ENCODE measurements around the gene DOK5. TPM values are rescaled to one million over a fixed set of nuclear protein-coding genes. Genes with fewer than 3 reads are reported as not detected.

Gene DOK5
- total and polyA plus RNA-seq, 2 of the 4 experiments (the other 2 are of a cell fraction) = 2.8 to 3.9 TPM

DNA sequence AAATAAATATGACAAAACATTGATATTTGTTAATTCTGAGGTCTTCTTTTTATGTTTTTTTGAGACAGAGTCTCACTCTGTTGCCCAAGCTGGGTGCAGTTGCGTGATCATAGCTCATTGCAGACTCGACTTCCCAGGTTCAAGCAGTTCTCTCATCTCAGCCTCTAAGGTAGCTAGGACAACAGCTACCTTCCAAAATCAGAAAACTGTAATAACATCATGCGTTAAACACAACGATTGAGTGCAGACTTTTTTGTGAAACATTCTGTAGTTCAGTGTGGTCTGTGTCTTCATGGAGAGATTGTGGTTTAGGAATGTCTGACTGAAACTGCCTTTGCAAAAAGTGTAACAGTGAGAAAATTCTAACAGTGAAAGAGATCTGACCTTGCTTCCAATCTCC is 16.1 kb upstream of the DOK5 start:
- ChIA-PET POLR2A (ENCODE audit: unreplicated experiment) (no interaction called here), CTCF (no interaction called here)
- dilution Hi-C loops (cut with HindIII; ENCODE audit: low sequenced_read_pairs, unreplicated experiment) = no loop called here
- in situ Hi-C loops (cut with MboI; ENCODE audit: low sequenced_read_pairs) = no loop called here
- ATAC-seq (ENCODE audit: low read depth) = no peak
- H3K36me3 ChIP-seq (ENCODE audit: control insufficient read depth, insufficient read depth, low read length) = no peaks in the 10 kb centered on the region
- BruUV-seq (replicated peaks) = no TSS peak
- no peak overlapping the region for H2BK5ac ChIP-seq (ENCODE audit: low read depth, low read length, poor library complexity, severe bottlenecking)
- no peak overlapping the region for H2AK9ac ChIP-seq (replicated peaks; ENCODE audit: low read depth, low read length, poor library complexity)
- no peak overlapping the region for H3K18ac ChIP-seq (ENCODE audit: low read depth, low read length)
- H3K27me3 ChIP-seq (ENCODE audit: control insufficient read depth, insufficient read depth, low read length) = no peaks in the 10 kb centered on the region
- no peak overlapping the region for H4K5ac ChIP-seq (ENCODE audit: low read depth, low read length)
- no peak overlapping the region for H3K9ac ChIP-seq (ENCODE audit: low read depth, low read length)
- no peaks in the 10 kb centered on the region for H3K9me1 ChIP-seq (ENCODE audit: insufficient read depth, low read length)
- no peak overlapping the region for H2AFZ ChIP-seq (replicated peaks; ENCODE audit: low read length, poor library complexity)
- no peaks in the 10 kb centered on the region for H3K4me1 ChIP-seq (ENCODE audit: control insufficient read depth, insufficient read depth, low read length)
- H3K23ac ChIP-seq (ENCODE audit: low read depth, low read length) = no peak overlapping the region
- H4K8ac ChIP-seq (ENCODE audit: low read depth in 2 of 2, low read length in 2 of 2) = no peak overlapping the region
- H2BK20ac ChIP-seq (ENCODE audit: low read depth, low read length) = no peak overlapping the region
- H3K4me2 ChIP-seq (ENCODE audit: low read depth, low read length) = no peak overlapping the region
- DNase-seq = no peak
- no peak overlapping the region for H3K27ac ChIP-seq (ENCODE audit: insufficient read depth, low read length)
- H2BK15ac ChIP-seq (ENCODE audit: low read depth, low read length) = no peak overlapping the region
- H2AK5ac ChIP-seq (ENCODE audit: low read depth, low read length) = no peak overlapping the region
- 80% methylated on average over 1 of the region's 4 CpGs; no CpG with 5 or more reads in 1 of the 2 experiments for WGBS, 2 experiments (ENCODE audit: extremely low coverage in 2 of 2, insufficient read length in 1 of 2)
- H2BK120ac ChIP-seq (ENCODE audit: low read depth, low read length) = no peak overlapping the region
- no peak overlapping the region for H3K4me3 ChIP-seq (ENCODE audit: insufficient read depth, low read depth, low read length)
- no peaks in the 10 kb centered on the region for H3K9me3 ChIP-seq (ENCODE audit: control insufficient read depth, insufficient read depth, low read length)
- H3K79me1 ChIP-seq (ENCODE audit: low read depth in 1 of 2, low read length in 2 of 2) = no peaks in the 10 kb centered on the region
- H3K56ac ChIP-seq (ENCODE audit: extremely low read depth, insufficient read depth, low read length) = no peak overlapping the region
- H3K14ac ChIP-seq (replicated peaks; ENCODE audit: low read depth, low read length) = no peak overlapping the region
- no peaks in the 10 kb centered on the region for H4K20me1 ChIP-seq (ENCODE audit: insufficient read depth, low read length)
- TF ChIP-seq BHLHE40 (IDR thresholded peaks at IDR 0.05; ENCODE audit: low read depth, low read length) = no peak
- TF ChIP-seq MAZ (IDR thresholded peaks at IDR 0.05; ENCODE audit: borderline replicate concordance, low read depth, low read length) = no peak
- TF ChIP-seq POLR2A (IDR thresholded peaks at IDR 0.05; ENCODE audit: low read depth, low read length) = no peak
- H4K91ac ChIP-seq (ENCODE audit: insufficient read depth, low read depth, low read length) = no peak overlapping the region
- intact Hi-C loops (cut with micrococcal nuclease) = no loop called here
- H3K4ac ChIP-seq (ENCODE audit: low read depth, low read length) = no peak overlapping the region
